GM19452 (cell line): ENCODE results near the gene SLC31A1.

ENCODE experiments used
- ATAC-seq: cut with Tn5 transposase; IDR thresholded peaks from one replicate; pipeline ENCODE4 v1.9.1; 2021; ENCODE audit not compliant: unreplicated experiment

SLC31A1 gene

GRCh38 chr9:113221003-113221799 lies at the start of gene SLC31A1, which contains the start of gene FKBP15:
Gene SLC31A1, plus strand, starts transcription at chr9:113221544. Its CDS starts 34,605 bp downstream, at chr9:113256149.
Gene FKBP15, minus strand, starts transcription at chr9:113221277. Its CDS starts 34 bp downstream, at chr9:113221243.
- peak; percentile 83 for ATAC-seq

- ATAC-seq = no peak
These were observed 48.0 kb upstream of the SLC31A1 start for GRCh38 chr9:113173341-113173740.

DNA sequence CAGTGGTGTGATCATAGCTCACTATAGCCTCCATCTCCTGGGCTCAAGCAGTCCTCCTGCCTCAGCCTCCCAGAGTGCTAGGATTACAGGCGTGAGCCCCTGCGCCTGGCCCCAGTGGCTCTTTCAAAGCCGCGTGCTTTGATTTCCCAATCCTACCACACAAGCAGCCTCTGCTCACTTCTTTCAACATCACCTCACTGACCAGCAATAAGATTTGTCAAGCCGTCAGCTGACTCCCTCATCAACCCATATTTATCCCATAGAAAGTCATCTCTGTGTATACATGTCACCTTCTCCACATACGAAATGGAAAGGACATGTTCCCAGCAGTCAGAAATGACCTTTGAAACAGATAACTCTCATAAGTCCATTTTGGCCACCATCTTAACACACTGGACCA lies 44.5 kb upstream of the SLC31A1 start:
- ATAC-seq = no peak

DNA sequence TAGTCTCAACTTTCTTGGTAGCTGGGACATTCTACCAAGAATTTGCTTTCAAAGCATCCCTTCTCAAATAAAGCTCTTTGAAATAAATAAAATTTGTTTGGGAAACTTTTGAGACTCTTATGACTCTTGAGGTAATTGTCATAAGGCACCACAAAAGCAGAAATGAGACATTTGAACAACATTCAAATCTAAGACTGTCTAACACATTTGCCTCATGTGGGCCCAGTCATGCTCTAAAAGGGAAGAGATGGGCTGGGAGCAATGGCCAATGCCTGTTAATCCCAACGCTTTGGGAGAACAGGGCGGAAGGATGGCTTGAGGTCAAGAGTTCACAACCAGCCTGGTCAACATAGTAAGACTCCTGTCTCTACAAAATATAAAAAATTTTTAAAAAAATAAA lies 44.1 kb upstream of the SLC31A1 start:
- ATAC-seq = no peak

DNA sequence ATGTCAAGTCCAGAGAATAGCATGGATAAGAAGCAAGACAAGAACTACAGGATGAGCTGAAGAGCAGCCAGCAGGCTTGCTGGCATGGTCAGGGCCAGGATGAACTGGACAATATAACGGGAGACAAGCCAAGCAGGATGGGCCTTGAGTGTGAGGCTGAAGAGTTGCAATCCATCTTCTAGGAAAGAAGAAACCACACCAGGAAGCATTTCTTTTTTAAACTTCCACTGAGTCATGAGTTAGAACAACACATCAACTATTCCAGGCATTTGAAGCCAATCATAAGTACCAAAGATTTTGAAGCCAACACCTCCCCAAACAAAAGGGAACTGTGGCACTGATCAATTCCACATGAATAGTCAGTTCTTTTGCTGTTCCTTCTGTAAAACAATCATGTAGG lies 43.3 kb upstream of the SLC31A1 start:
- no peak for ATAC-seq

GRCh38 chr9:113179839-113180238 lies 41.5 kb upstream of the SLC31A1 start:
- no peak for ATAC-seq

- no peak for ATAC-seq
These were observed 40.2 kb upstream of the SLC31A1 start for GRCh38 chr9:113181165-113181564.

GRCh38 chr9:113183956-113184488 lies 37.3 kb upstream of the SLC31A1 start:
- no peak for ATAC-seq

DNA sequence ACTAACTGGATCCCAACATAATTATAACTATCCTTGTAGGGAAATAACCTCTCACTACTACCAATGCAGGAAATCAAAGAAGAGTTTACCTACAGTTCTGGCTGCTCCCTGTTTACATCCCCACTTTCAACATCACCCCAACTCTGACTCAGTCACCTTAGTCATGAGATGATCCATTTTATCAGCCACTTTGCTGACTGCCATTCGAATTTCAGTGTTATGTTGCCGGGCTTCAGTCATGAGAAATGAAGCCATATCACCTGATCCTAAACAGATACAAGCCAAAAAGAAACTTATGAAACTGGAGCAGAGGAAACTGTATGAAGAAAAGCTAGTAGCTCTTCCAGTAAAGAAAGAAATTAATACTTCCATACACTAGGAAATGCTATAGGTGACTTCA lies 36.8 kb upstream of the SLC31A1 start:
- no peak for ATAC-seq

DNA sequence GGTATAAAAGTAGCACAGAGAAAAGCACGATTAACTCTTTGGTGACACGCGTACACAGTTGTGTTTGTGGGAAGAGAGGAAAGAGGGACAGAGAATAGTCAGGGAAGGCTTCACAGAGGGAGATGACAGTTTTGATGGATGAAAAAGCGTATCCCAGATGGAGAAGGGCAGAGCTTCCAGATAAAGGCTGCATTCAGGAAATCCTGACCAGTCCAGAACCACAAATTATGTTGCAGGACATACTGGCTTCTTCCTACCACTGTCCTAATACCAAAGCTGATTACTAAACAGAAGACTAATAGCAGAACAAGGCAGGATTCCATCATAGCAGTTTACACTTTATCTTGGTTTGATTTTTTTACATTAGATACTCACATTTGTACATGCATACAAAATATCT lies 36.1 kb upstream of the SLC31A1 start:
- ATAC-seq = no peak

- no peak for ATAC-seq
These were observed 35.1 kb upstream of the SLC31A1 start for GRCh38 chr9:113186137-113186755.

DNA sequence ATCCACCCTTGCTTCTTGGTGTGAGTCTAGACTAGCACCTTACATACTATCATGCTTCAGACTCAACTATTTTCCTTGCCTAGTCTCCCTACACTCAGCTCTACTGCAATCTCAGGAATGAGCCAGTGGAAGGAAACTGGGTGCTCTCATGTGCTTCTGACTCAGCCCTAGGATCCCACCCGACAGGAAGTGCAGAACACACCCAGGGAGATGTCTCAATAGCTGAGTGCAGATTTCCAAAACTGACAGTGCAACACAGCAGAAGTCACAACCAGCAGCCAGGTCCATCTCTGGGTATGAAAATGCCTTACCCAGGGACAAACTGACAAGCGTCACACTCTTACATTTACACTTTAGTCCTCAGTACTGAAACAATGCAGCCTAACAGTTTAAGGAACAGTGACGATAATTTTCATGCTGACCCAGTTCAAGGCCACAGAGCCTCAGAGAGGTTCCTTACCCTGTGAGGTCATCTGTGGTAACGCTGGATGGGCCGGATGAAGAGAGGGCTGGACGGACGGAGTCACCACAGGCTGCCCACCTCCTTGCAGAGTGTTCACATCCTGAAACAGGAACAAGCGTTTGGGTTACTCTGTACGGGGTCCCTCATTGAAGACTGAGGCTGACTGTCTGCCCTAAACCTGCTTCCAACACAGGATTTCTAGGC lies 33.3 kb upstream of the SLC31A1 start:
- ATAC-seq = no peak

DNA sequence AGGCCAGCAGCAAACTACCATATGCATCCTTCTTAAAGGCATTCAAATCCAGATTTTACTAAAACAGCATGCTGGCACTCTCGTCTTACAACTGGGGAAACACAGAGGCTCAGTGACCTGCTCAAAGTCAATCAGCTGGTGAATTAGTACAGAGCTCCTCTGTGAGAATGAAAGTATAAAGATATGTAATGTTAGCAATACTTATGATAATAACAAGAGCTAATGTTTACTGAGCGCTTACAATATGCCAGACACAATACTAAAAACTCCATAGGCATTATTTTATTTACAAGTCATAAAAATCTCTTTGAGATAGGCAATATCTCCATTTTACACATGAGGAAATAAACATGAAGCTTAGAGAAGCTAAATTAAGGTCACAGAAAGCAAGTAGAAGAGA lies 28.9 kb upstream of the SLC31A1 start:
- ATAC-seq = no peak

GRCh38 chr9:113199683-113200329 lies 21.5 kb upstream of the SLC31A1 start:
- ATAC-seq = no peak

DNA sequence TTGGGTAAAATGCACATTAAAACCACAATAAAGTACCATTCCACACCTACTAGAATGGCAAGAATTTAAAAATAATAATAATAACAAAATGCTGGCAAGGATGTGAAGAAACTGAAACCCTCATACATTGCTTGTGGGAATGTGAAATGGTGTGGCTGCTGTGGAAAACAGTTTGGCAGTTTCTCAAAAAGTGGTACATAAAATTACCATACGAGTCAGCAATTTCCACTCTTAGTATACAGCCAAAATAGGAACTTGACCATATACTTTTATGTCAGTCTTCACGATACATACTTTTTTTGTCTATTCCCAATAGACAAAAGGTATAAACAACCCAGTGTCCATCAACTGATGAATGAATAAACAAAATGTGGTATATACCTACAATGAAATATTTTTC lies 15.9 kb upstream of the SLC31A1 start:
- ATAC-seq = no peak

DNA sequence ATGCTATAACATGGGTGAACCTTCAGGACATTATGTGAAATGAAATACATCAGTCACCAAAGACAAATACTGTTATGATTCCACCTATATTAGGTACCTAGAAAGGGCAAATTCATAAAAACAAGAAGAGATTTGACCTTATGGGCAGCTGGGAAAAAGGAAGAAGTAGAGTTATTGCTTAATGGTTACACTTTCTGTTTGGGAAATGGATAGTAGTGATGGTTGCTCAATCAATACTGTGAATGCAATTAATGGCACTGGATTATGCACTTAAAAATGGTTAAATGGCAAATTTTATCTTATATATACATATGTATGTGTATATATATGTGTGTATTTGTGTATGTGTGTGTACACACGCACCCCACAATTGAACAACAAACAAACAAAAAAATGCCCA lies 15.5 kb upstream of the SLC31A1 start:
- ATAC-seq = no peak

DNA sequence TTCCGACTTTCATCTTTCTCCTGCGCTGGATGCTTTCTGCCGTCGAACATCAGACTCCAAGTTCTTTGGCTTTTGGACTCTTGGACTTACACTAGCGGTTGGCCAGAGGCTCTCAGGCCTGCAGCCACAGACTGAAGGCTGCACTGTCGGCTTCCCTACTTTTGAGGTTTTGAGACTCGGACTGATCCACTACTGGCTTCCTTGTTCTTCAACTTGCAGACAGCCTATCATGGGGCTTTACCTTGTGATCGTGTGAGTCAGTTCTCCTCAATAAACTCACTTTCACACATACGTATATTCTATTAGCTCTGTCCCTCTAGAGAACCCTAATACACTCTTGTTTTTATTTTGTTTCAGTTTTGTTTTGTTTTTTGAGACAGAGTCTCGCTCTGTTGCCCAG lies 10.5 kb upstream of the SLC31A1 start:
- ATAC-seq = no peak

DNA sequence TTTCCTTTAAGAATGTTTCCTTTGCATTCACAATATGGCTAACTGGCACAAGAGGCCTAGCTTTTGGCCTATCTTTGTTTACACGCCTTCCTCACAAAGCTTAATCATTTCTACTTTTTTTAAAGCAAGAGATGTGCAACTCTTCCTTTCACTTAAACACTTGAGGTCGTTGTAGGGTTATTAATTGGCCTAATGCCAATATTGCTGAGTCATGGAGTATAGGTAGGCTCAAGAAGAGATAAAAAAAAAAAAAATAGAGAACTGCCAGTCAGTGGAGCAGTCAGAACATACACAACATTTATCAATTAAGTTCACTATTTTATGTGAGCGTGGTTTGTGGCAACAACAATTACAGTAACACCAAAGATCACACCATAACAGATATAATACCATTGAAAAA lies 6.2 kb upstream of the SLC31A1 start:
- ATAC-seq = no peak

DNA sequence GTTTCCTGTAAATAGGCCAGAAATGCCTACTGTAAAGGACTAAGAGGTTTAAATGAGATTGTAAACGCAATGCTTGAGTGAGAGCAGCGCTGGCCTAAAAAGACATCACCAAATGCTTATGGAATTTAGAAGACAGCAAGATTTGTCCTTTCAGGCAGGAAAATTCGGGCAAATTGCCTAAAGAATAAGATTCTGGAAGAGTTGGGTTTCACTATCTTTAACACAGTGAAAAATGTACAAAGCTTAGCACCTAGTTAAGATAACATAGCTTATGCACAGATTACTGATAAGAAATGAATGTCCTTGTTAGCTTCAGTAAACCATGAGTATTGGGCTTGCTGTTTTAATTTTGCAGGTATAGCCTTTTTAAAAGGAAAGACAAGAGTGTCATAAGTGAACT lies 4.9 kb upstream of the SLC31A1 start:
- no peak for ATAC-seq

DNA sequence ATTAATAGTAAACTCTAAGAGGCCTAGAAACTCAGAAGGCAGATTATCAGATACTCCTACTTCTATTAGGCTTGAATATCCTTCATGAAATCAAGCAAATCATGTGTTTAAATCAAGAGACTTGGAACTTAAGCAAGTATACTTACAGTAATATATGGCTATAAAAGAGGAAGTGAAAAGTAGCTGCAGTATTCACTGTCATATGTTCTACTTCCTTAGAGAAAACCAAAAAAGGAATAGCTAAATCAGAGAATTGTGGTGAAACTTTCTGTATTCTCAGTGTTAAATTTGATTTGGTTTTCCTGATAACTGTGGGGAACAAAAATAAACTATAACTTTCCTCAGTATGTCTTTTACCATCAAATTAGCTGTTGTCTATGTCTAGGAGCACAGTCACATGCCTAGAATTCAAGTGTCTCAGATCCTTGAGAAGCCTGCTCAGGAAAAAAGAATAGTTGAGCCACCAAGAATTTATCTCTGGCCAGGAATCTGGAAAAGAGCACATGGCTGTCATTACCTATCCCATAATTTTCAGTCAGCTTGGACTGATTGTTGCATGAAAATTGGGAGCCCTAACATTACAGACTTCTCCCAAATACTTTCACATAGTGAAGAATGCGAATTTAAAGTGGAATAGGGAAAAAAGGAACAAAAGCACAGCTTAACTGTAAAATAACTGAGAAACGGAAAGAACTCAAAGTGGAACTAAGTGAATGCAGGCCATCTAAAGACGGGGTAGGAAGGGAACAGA lies 2.0 kb upstream of the SLC31A1 start:
- peak; percentile 37 for ATAC-seq

DNA sequence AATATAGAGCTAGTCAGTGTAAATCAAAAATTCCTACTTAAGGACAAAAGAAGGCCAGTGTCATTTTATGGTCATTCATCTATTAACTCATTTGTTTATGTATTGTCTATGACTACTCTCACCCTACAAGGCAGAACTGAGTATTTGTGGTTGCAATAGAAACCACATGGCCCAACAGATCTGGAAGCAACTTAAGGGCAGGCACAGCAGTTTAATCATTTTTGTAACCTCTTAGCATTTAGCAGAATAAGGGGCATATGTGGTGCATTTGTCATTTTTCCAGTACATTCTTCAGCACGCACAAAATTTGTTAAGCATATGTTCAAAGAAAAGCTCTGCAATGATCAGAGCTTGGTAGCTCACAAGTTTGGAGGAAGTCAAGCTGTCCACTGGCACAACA lies 1.4 kb upstream of the SLC31A1 start:
- ATAC-seq = peak; percentile 53
